Fibroblast of mammary gland (primary cell): ENCODE measurements around the gene PDE6H.

ENCODE experiments used
- DNase-seq: peaks from one replicate; pipeline ENCODE4 v3.0.0-alpha.2; 2010; ENCODE audit warnings: low read depth
- H3K4me3 ChIP-seq: 2 replicates; pipeline ENCODE4 v1.5.1; 2011; ENCODE audit warnings: low read depth, mild to moderate bottlenecking, low read length, moderate library complexity; ENCODE audit not compliant: control insufficient read depth
- CTCF ChIP-seq: conservative IDR thresholded peaks from 2 replicates; pipeline ENCODE4 v1.5.1; 2011; ENCODE audit warnings: low read depth, low read length, inconsistent platforms; ENCODE audit not compliant: control insufficient read depth, insufficient read depth

Gene PDE6H

GRCh38 chr12:15020156-15020555, 47.3 kb downstream of the PDE6H start:
- no peak for TF ChIP-seq CTCF
- H3K4me3 ChIP-seq: no peak overlapping the region
- peak; percentile 4 for DNase-seq
